ENCODE results near the gene ICAM5. TPM values are rescaled to one million over a fixed set of nuclear protein-coding genes. Genes with fewer than 3 reads are reported as not detected.
A peak's percentile ranks its signal among the peaks of the same experiment; 100 is the strongest.

ICAM5 gene
- total and polyA plus RNA-seq, 9 of the 15 experiments (the other 6 are each of a cell fraction or from before 2014, with no cell fraction given): 0.10 to 114 (median 13.7) TPM

GRCh38 chr19:10334588-10335351 is 45.0 kb downstream of the ICAM5 start (continued):
- peak; percentile 54 for TF ChIP-seq CXXC5 (CRISPR knock-in tag; IDR thresholded peaks at IDR 0.05)
- no peak for TF ChIP-seq MAFF (IDR thresholded peaks at IDR 0.05; ENCODE audit: low read length)
- no peak for TF ChIP-seq IRF9 (tag; IDR thresholded peaks at IDR 0.05)
- TF ChIP-seq NCOA6 (IDR thresholded peaks at IDR 0.05): peak; percentile 81; the same call in 1 of the 2 replicates
- TF ChIP-seq ZNF780A (CRISPR knock-in tag; IDR thresholded peaks at IDR 0.05): no peak
- peak; percentile 55 to 88; a peak in 2 of 4 replicates for TF ChIP-seq SIN3A (IDR thresholded peaks at IDR 0.05; ENCODE audit: borderline replicate concordance in 2 of 2, control insufficient read depth in 1 of 2, low read depth in 2 of 2, low read length in 2 of 2)
- TF ChIP-seq, protein P1, sequence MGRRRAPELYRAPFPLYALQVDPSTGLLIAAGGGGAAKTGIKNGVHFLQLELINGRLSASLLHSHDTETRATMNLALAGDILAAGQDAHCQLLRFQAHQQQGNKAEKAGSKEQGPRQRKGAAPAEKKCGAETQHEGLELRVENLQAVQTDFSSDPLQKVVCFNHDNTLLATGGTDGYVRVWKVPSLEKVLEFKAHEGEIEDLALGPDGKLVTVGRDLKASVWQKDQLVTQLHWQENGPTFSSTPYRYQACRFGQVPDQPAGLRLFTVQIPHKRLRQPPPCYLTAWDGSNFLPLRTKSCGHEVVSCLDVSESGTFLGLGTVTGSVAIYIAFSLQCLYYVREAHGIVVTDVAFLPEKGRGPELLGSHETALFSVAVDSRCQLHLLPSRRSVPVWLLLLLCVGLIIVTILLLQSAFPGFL (CRISPR knock-in tag; IDR thresholded peaks at IDR 0.05): no peak
- TF ChIP-seq, protein P2, sequence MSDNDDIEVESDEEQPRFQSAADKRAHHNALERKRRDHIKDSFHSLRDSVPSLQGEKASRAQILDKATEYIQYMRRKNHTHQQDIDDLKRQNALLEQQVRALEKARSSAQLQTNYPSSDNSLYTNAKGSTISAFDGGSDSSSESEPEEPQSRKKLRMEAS (CRISPR knock-in tag; IDR thresholded peaks at IDR 0.05): peak; percentile 81
- peak in 1 of 2 experiments; percentile 39; a peak in 1 of 4 replicates for TF ChIP-seq ARNT (IDR thresholded peaks at IDR 0.05)
- peak; percentile 98 for TF ChIP-seq ZBTB9 (CRISPR knock-in tag; IDR thresholded peaks at IDR 0.05)
- peak; percentile 60 for TF ChIP-seq CEBPB (tag; IDR thresholded peaks at IDR 0.05)
- no peak for TF ChIP-seq ARHGAP35 (IDR thresholded peaks at IDR 0.05; ENCODE audit: partially characterized antibody)
- no peak for TF ChIP-seq SNIP1 (IDR thresholded peaks at IDR 0.05; ENCODE audit: low read depth)
- peak; percentile 75; the same call in 1 of the 2 replicates for TF ChIP-seq PHF8 (IDR thresholded peaks at IDR 0.05; ENCODE audit: borderline replicate concordance, low read length)
- no peak for TF ChIP-seq TCF3 (CRISPR knock-in tag; IDR thresholded peaks at IDR 0.05)
- peak; percentile 79 for TF ChIP-seq RBFOX2 (IDR thresholded peaks at IDR 0.05; ENCODE audit: low read depth, low read length)
- 0 out of 2 replicates have a peak, but pooled peaks have one; percentile 10 for TF ChIP-seq DEAF1 (CRISPR knock-in tag; IDR thresholded peaks at IDR 0.05)
- TF ChIP-seq FIP1L1 (IDR thresholded peaks at IDR 0.05; ENCODE audit: low read depth, low read length, poor library complexity, severe bottlenecking): peak; percentile 62
- no peak for TF ChIP-seq PML (IDR thresholded peaks at IDR 0.05; ENCODE audit: low read length)
- peak; percentile 42; the same call in 1 of the 2 replicates for TF ChIP-seq SAFB (IDR thresholded peaks at IDR 0.05; ENCODE audit: borderline replicate concordance, low read depth, low read length)
- peak; percentile 66 for TF ChIP-seq NFIC (IDR thresholded peaks at IDR 0.05)
- no peak for TF ChIP-seq RFX5 (IDR thresholded peaks at IDR 0.05; ENCODE audit: low read depth, low read length)
- TF ChIP-seq CHD1 (IDR thresholded peaks at IDR 0.05; ENCODE audit: low read length): peak; percentile 27
- TF ChIP-seq GTF2F1 (IDR thresholded peaks at IDR 0.05; ENCODE audit: low read depth, low read length): no peak

Data from K562 (cell line).